Neutrophil (primary cell): Measurements from ENCODE around the gene ASPSCR1.

Source experiments
- H3K27ac ChIP-seq: fragments of 200-600 bp; sonication (generic); 2 replicates; pipeline ENCODE4 v1.5.1; 2016; ENCODE audit warnings: mild to moderate bottlenecking, moderate library complexity
- H3K27me3 ChIP-seq: fragments of 200-600 bp; sonication (generic); 2 replicates; pipeline ENCODE4 v1.6.0; 2016; ENCODE audit warnings: mild to moderate bottlenecking
- H3K36me3 ChIP-seq: fragments of 200-600 bp; sonication (generic); 2 replicates; pipeline ENCODE4 v1.5.1; 2017
- H3K4me1 ChIP-seq, 2 experiments: fragments of 200-600 bp in 1 of 2; sonication (generic) in 1 of 2; 1 replicate in 1 of 2; 2 replicates in 1 of 2; pipeline versions ENCODE4 v1.5.1 to v1.6.1; 2013 to 2016; ENCODE audit warnings: low read depth in 1 of 2, low read length in 1 of 2, mild to moderate bottlenecking in 1 of 2, moderate library complexity in 1 of 2; ENCODE audit not compliant: control insufficient read depth in 1 of 2, insufficient read depth in 1 of 2
- H3K4me3 ChIP-seq, 2 experiments: fragments of 200-600 bp in 1 of 2; sonication (generic) in 1 of 2; 1 replicate in 1 of 2; 2 replicates in 1 of 2; pipeline ENCODE4 v1.5.1; 2013 to 2016; ENCODE audit warnings: low read depth in 1 of 2, low read length in 1 of 2, mild to moderate bottlenecking in 1 of 2, moderate library complexity in 1 of 2
- H3K9me3 ChIP-seq: fragments of 200-600 bp; sonication (generic); 2 replicates; pipeline ENCODE4 v1.5.1; 2016
- TF ChIP-seq, protein P1 (sequence below): fragments of 200-600 bp; sonication (generic); IDR thresholded peaks from 2 replicates; pipeline ENCODE4 v1.5.1; 2016; ENCODE audit warnings: antibody characterized with exemption

Gene ASPSCR1

DNA sequence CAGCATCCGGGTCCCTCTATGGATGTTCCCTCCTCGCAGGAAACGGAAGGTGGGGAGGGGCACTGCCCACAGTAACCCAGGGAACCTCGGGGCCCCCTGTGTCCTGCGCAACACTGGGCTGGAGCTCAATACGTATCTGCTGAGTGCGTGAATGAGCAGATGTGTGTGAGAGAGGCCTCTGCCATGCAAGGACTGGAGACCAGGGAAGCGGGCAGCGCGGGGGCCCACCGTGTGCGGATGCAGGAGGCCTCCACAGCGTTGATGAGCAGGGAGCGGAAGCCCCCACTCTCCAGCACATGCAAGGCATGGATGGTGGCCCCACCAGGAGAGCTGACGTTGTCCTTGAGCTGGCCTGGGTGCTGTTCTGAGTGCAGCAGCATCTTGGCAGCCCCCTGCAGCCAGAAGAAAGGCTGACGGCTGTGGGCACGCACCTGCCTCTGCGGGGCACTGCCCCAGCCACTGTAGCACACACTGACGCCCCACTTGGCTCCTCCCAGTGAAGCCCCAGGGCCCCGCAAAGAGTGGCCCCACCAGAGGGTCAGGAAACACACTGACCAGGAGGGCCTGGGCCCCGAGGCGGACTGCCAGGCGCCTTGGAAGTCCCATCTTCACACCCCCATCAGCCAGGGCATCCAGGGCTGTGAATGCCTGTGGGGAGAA is 43.2 kb upstream of the ASPSCR1 start:
- no peaks in the 10 kb centered on the region for H3K9me3 ChIP-seq
- no peak overlapping the region for H3K4me3 ChIP-seq
- H3K4me1 ChIP-seq: peaks cover 21 to 23% of the 10 kb centered on the region in 2 experiments
- peaks cover 100% of the 10 kb centered on the region for H3K27me3 ChIP-seq
- TF ChIP-seq, protein P1, sequence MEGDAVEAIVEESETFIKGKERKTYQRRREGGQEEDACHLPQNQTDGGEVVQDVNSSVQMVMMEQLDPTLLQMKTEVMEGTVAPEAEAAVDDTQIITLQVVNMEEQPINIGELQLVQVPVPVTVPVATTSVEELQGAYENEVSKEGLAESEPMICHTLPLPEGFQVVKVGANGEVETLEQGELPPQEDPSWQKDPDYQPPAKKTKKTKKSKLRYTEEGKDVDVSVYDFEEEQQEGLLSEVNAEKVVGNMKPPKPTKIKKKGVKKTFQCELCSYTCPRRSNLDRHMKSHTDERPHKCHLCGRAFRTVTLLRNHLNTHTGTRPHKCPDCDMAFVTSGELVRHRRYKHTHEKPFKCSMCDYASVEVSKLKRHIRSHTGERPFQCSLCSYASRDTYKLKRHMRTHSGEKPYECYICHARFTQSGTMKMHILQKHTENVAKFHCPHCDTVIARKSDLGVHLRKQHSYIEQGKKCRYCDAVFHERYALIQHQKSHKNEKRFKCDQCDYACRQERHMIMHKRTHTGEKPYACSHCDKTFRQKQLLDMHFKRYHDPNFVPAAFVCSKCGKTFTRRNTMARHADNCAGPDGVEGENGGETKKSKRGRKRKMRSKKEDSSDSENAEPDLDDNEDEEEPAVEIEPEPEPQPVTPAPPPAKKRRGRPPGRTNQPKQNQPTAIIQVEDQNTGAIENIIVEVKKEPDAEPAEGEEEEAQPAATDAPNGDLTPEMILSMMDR: no peak
- H3K36me3 ChIP-seq: no peaks in the 10 kb centered on the region
- no peak overlapping the region for H3K27ac ChIP-seq

GRCh38 chr17:81934850-81935708 is 42.4 kb upstream of the ASPSCR1 start:
- TF ChIP-seq, protein P1: no peak

GRCh38 chr17:81935709-81936084 is 41.7 kb upstream of the ASPSCR1 start:
- H3K9me3 ChIP-seq: no peaks in the 10 kb centered on the region
- TF ChIP-seq, protein P1: no peak
- H3K36me3 ChIP-seq: no peaks in the 10 kb centered on the region
- peaks cover 21 to 23% of the 10 kb centered on the region in 2 experiments for H3K4me1 ChIP-seq
- no peak overlapping the region for H3K4me3 ChIP-seq
- H3K27me3 ChIP-seq: peaks cover 100% of the 10 kb centered on the region
- no peak overlapping the region for H3K27ac ChIP-seq

More at GRCh38 chr17:81934850-81935708, 42.4 kb upstream of the ASPSCR1 start:
- Histone ChIP-seq H3K36me3 (no peaks in the 10 kb centered on the region), H3K27ac (no peak overlapping the region), H3K27me3 (peaks cover 100% of the 10 kb centered on the region), H3K4me1 (peaks cover 21 to 23% of the 10 kb centered on the region in 2 experiments), H3K4me3 (no peak overlapping the region), H3K9me3 (no peaks in the 10 kb centered on the region)

- Histone ChIP-seq H3K27me3 (peaks cover 97% of the 10 kb centered on the region), H3K4me3 (no peak overlapping the region), H3K36me3 (no peaks in the 10 kb centered on the region), H3K27ac (no peak overlapping the region), H3K9me3 (no peaks in the 10 kb centered on the region), H3K4me1 (peaks cover 17 to 18% of the 10 kb centered on the region in 2 experiments)
- TF ChIP-seq, protein P1: no peak
Measured at GRCh38 chr17:81939218-81939617, 38.2 kb upstream of the ASPSCR1 start.

DNA sequence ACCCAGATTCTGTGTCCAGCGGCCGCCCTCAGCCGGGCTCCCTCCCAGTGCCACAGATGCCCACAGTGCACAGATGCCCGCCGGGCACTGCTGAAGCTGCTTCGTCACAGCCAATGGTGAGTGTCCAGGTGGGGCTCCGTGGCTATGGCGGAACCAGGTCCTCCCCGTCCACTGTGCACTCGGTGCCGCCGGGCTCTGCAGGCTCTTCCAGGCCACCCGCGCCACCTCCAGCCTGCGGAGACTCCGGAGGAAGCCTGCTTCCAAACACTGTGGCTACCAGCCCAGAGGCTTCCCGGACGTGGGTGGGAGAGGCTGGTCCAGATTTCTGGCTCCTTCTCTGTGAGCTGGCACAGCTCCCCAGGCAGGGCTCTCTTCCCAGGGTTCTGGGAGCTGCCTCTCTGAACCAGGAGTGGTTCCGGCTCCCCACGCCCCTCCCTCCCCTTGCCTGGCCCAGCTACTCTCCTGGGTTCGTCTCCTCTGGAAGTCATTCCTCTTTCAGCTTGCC is 37.5 kb upstream of the ASPSCR1 start:
- Histone ChIP-seq H3K4me1 (peaks cover 12 to 14% of the 10 kb centered on the region in 2 experiments), H3K36me3 (no peaks in the 10 kb centered on the region), H3K9me3 (no peaks in the 10 kb centered on the region), H3K27ac (no peak overlapping the region), H3K4me3 (no peak overlapping the region), H3K27me3 (peaks cover 97% of the 10 kb centered on the region)
- TF ChIP-seq, protein P1: no peak
